ENCODE data around the gene RERE. TPM values are rescaled to one million over a fixed set of nuclear protein-coding genes. Genes with fewer than 3 reads are reported as not detected.

The RERE gene
- total RNA-seq, 2 experiments from 2014 or later = 73.1 to 211 TPM

GRCh38 chr1:8569242-8569641, 248.2 kb downstream of the RERE start:
- Histone ChIP-seq H3K36me3 (ENCODE audit: insufficient read depth, low read length) (no peaks in the 10 kb centered on the region), H3K4me2 (ENCODE audit: low read length) (no peak overlapping the region), H3K4me3 (ENCODE audit: low read depth, low read length, poor library complexity, severe bottlenecking) (no peak overlapping the region), H2AFZ (ENCODE audit: low read length) (no peak overlapping the region), H3K9me2 (ENCODE audit: insufficient read depth, low read length) (no peaks in the 10 kb centered on the region), H3K27ac (ENCODE audit: low read depth, low read length, poor library complexity, severe bottlenecking) (no peak overlapping the region), H3K79me2 (ENCODE audit: insufficient read depth, low read depth, low read length) (peaks cover 11% of the 10 kb centered on the region; the same call in 1 of the 2 replicates), H4K20me1 (ENCODE audit: insufficient read depth, low read length) (no peaks in the 10 kb centered on the region), H3K9me3 (ENCODE audit: low read length) (no peaks in the 10 kb centered on the region), H3K4me1 (ENCODE audit: insufficient read depth, low read length, poor library complexity, severe bottlenecking) (peaks cover 24% of the 10 kb centered on the region)
- intact Hi-C loops (cut with micrococcal nuclease; ENCODE audit: unreplicated experiment) = no loop called here
- TF ChIP-seq EZH2phosphoT487 (IDR thresholded peaks at IDR 0.05; ENCODE audit: borderline replicate concordance, low read depth, low read length) (no peak), CTCF (conservative IDR thresholded peaks at IDR 0.05; ENCODE audit: low read length) (no peak)
- no TSS peak for BruUV-seq (replicated peaks)
- POLR2A ChIA-PET = interaction anchor here (0.5 to 3.4 kb wide), 8 partner anchors 8 to 95 kb away, joined by 3 to 11 read pairs (median 6); no protein-coding TSS in a partner anchor
- CTCF ChIA-PET (ENCODE audit: unreplicated experiment) = interaction anchor here (2.5 kb wide), 1 partner anchor 8 kb away, joined by 6 read pairs; no protein-coding TSS in a partner anchor
- no peak for DNase-seq (ENCODE audit: low spot score)

- H4K20me1 ChIP-seq (ENCODE audit: insufficient read depth, low read length) = no peaks in the 10 kb centered on the region
- H3K27ac ChIP-seq (ENCODE audit: low read depth, low read length, poor library complexity, severe bottlenecking) = no peak overlapping the region
- BruUV-seq (replicated peaks) = no TSS peak
- intact Hi-C loops (cut with micrococcal nuclease; ENCODE audit: unreplicated experiment) = no loop called here
- no peak overlapping the region for H3K4me2 ChIP-seq (ENCODE audit: low read length)
- H3K4me1 ChIP-seq (ENCODE audit: insufficient read depth, low read length, poor library complexity, severe bottlenecking) = peaks cover 24% of the 10 kb centered on the region
- H3K9me2 ChIP-seq (ENCODE audit: insufficient read depth, low read length) = no peaks in the 10 kb centered on the region
- CTCF ChIA-PET (ENCODE audit: unreplicated experiment) = interaction anchor here (2.5 kb wide), 1 partner anchor 8 kb away, joined by 6 read pairs; no protein-coding TSS in a partner anchor
- H3K79me2 ChIP-seq (ENCODE audit: insufficient read depth, low read depth, low read length) = peaks cover 11% of the 10 kb centered on the region; the same call in 1 of the 2 replicates
- no peaks in the 10 kb centered on the region for H3K9me3 ChIP-seq (ENCODE audit: low read length)
- H2AFZ ChIP-seq (ENCODE audit: low read length) = no peak overlapping the region
- no peak overlapping the region for H3K4me3 ChIP-seq (ENCODE audit: low read depth, low read length, poor library complexity, severe bottlenecking)
- H3K36me3 ChIP-seq (ENCODE audit: insufficient read depth, low read length) = no peaks in the 10 kb centered on the region
- TF ChIP-seq EZH2phosphoT487 (IDR thresholded peaks at IDR 0.05; ENCODE audit: borderline replicate concordance, low read depth, low read length) (no peak), CTCF (conservative IDR thresholded peaks at IDR 0.05; ENCODE audit: low read length) (no peak)
- no peak for DNase-seq (ENCODE audit: low spot score)
- POLR2A ChIA-PET = interaction anchor here (0.5 to 3.4 kb wide), 8 partner anchors 7 to 95 kb away, joined by 3 to 11 read pairs (median 6); no protein-coding TSS in a partner anchor
Observed at GRCh38 chr1:8568837-8569236, 248.6 kb downstream of the RERE start.

GRCh38 chr1:8567146-8567545, 250.3 kb downstream of the RERE start:
- peaks cover 11% of the 10 kb centered on the region; the same call in 1 of the 2 replicates for H3K79me2 ChIP-seq (ENCODE audit: insufficient read depth, low read depth, low read length)
- TF ChIP-seq CTCF (conservative IDR thresholded peaks at IDR 0.05; ENCODE audit: low read length) (no peak), EZH2phosphoT487 (IDR thresholded peaks at IDR 0.05; ENCODE audit: borderline replicate concordance, low read depth, low read length) (no peak)
- BruUV-seq (replicated peaks) = no TSS peak
- no peak overlapping the region for H2AFZ ChIP-seq (ENCODE audit: low read length)
- no peak overlapping the region for H3K27ac ChIP-seq (ENCODE audit: low read depth, low read length, poor library complexity, severe bottlenecking)
- no peak overlapping the region for H3K4me2 ChIP-seq (ENCODE audit: low read length)
- CTCF ChIA-PET (ENCODE audit: unreplicated experiment) = no interaction called here
- no peaks in the 10 kb centered on the region for H3K9me3 ChIP-seq (ENCODE audit: low read length)
- H3K4me3 ChIP-seq (ENCODE audit: low read depth, low read length, poor library complexity, severe bottlenecking) = no peak overlapping the region
- no peak for DNase-seq (ENCODE audit: low spot score)
- POLR2A ChIA-PET = interaction anchor here (0.7 kb wide), 1 partner anchor 59 kb away, joined by 4 read pairs; no protein-coding TSS in a partner anchor
- intact Hi-C loops (cut with micrococcal nuclease; ENCODE audit: unreplicated experiment) = no loop called here
- no peaks in the 10 kb centered on the region for H4K20me1 ChIP-seq (ENCODE audit: insufficient read depth, low read length)
- H3K36me3 ChIP-seq (ENCODE audit: insufficient read depth, low read length) = no peaks in the 10 kb centered on the region
- H3K4me1 ChIP-seq (ENCODE audit: insufficient read depth, low read length, poor library complexity, severe bottlenecking) = peaks cover 34% of the 10 kb centered on the region
- no peaks in the 10 kb centered on the region for H3K9me2 ChIP-seq (ENCODE audit: insufficient read depth, low read length)

Measured in OCI-LY7 (cell line).